Measurements from ENCODE around the gene TGM1. TPM values are rescaled to one million over a fixed set of nuclear protein-coding genes. Genes with fewer than 3 reads are reported as not detected.

TGM1 gene
- total and polyA plus RNA-seq, 5 donors from 2014 or later = 4.0 TPM; not detected in 4

DNA sequence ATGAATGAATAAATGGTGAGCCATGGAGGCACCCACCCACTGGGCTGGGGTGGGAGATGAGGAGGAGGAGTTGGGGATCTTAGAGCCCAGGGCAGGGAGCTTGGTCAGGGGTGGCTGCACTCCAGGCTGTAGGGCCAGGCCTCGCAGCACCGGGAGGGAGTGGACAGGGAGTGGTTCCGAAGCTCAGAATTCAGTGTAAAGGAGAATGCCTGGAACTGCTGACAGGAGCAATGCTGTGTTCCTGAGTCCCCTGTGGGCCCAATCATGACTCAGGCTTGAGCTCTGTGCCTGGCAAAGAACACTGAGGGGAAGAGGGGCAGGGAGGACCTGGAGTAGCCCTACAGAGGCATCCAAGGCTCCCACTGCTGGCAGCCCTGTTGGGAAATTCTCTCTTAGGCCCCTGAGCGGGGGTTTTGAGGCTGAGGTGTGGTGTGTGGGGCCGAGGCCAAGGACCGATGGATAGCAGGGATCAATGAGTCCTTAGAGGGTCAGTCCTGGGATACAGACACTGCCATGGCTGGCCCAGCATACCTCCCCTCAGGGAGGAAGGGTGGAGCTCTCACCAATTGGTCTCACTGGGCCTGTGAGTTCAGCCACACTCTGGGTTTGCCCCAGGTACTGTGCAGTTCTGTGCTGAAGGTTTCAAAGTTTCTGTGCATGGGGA is 18.0 kb upstream of the TGM1 start:
- Mint-ChIP-seq H3K4me1 (peaks cover 8 to 31% (median 16%) of the 10 kb centered on the region in 4 donors), H3K9me3 (no peaks in the 10 kb centered on the region), H3K4me3 (no peak overlapping the region), H3K36me3 (no peaks in the 10 kb centered on the region), H3K27ac (peak overlapping the region in 2 of 3 donors; percentile 55 to 83), H3K27me3 (no peaks in the 10 kb centered on the region)
- no peaks in the 10 kb centered on the region for H3K36me3 ChIP-seq (ENCODE audit: control insufficient read depth, insufficient read depth, low read length)
- DNase-seq (no peak), ATAC-seq (ENCODE audit: low read depth in 2 of 2) (no peak)
- no peak overlapping the region for H3K4me3 ChIP-seq (ENCODE audit: low read depth, low read length)
- peaks cover 13% of the 10 kb centered on the region for H3K4me1 ChIP-seq (ENCODE audit: control insufficient read depth, insufficient read depth, low read length, poor library complexity, severe bottlenecking)
- H3K27ac ChIP-seq (ENCODE audit: insufficient read depth, low read length, poor library complexity, severe bottlenecking) = no peak overlapping the region
- no peaks in the 10 kb centered on the region for H3K27me3 ChIP-seq (ENCODE audit: control insufficient read depth, insufficient read depth, low read length)
- H3K9me3 ChIP-seq (ENCODE audit: control insufficient read depth in 2 of 2, low read length in 2 of 2) = no peaks in the 10 kb centered on the region

GRCh38 chr14:24279301-24280186 is 16.6 kb upstream of the TGM1 start:
- H3K4me1 ChIP-seq (ENCODE audit: control insufficient read depth, insufficient read depth, low read length, poor library complexity, severe bottlenecking) = peaks cover 15% of the 10 kb centered on the region
- ATAC-seq (ENCODE audit: low read depth in 2 of 2) (peak; percentile 63 to 67), DNase-seq (peak in 2 of 3 donors; percentile 44 to 59)
- H3K36me3 ChIP-seq (ENCODE audit: control insufficient read depth, insufficient read depth, low read length) = no peaks in the 10 kb centered on the region
- no peaks in the 10 kb centered on the region for H3K9me3 ChIP-seq (ENCODE audit: control insufficient read depth in 2 of 2, low read length in 2 of 2)
- no peak overlapping the region for H3K4me3 ChIP-seq (ENCODE audit: low read depth, low read length)
- Mint-ChIP-seq H3K4me1 (peaks cover 8 to 37% (median 18%) of the 10 kb centered on the region in 4 donors), H3K27me3 (no peaks in the 10 kb centered on the region), H3K9me3 (no peaks in the 10 kb centered on the region), H3K36me3 (no peaks in the 10 kb centered on the region), H3K4me3 (no peak overlapping the region), H3K27ac (peak overlapping the region; percentile 76 to 84 (median 83))
- H3K27me3 ChIP-seq (ENCODE audit: control insufficient read depth, insufficient read depth, low read length) = no peaks in the 10 kb centered on the region
- H3K27ac ChIP-seq (ENCODE audit: insufficient read depth, low read length, poor library complexity, severe bottlenecking) = peak overlapping the region; percentile 49

GRCh38 chr14:24278424-24278823 is 15.4 kb upstream of the TGM1 start:
- Histone ChIP-seq H3K9me3 (ENCODE audit: control insufficient read depth in 2 of 2, low read length in 2 of 2) (no peaks in the 10 kb centered on the region), H3K4me1 (ENCODE audit: control insufficient read depth, insufficient read depth, low read length, poor library complexity, severe bottlenecking) (peaks cover 26% of the 10 kb centered on the region), H3K4me3 (ENCODE audit: low read depth, low read length) (no peak overlapping the region), H3K27me3 (ENCODE audit: control insufficient read depth, insufficient read depth, low read length) (no peaks in the 10 kb centered on the region), H3K27ac (ENCODE audit: insufficient read depth, low read length, poor library complexity, severe bottlenecking) (no peak overlapping the region), H3K36me3 (ENCODE audit: control insufficient read depth, insufficient read depth, low read length) (no peaks in the 10 kb centered on the region)
- Mint-ChIP-seq H3K27ac (peak overlapping the region; percentile 34 to 83 (median 76)), H3K4me1 (peaks cover 18 to 48% (median 28%) of the 10 kb centered on the region in 4 donors), H3K4me3 (peak overlapping the region in 1 of 4 donors; percentile 20), H3K27me3 (no peaks in the 10 kb centered on the region), H3K36me3 (no peaks in the 10 kb centered on the region), H3K9me3 (no peaks in the 10 kb centered on the region)
- DNase-seq = no peak
- no peak for ATAC-seq (ENCODE audit: low read depth in 2 of 2)

- Histone ChIP-seq H3K36me3 (ENCODE audit: control insufficient read depth, insufficient read depth, low read length) (no peaks in the 10 kb centered on the region), H3K27me3 (ENCODE audit: control insufficient read depth, insufficient read depth, low read length) (no peaks in the 10 kb centered on the region), H3K9me3 (ENCODE audit: control insufficient read depth in 2 of 2, low read length in 2 of 2) (no peaks in the 10 kb centered on the region), H3K27ac (ENCODE audit: insufficient read depth, low read length, poor library complexity, severe bottlenecking) (no peak overlapping the region), H3K4me1 (ENCODE audit: control insufficient read depth, insufficient read depth, low read length, poor library complexity, severe bottlenecking) (peaks cover 28% of the 10 kb centered on the region), H3K4me3 (ENCODE audit: low read depth, low read length) (no peak overlapping the region)
- ATAC-seq (ENCODE audit: low read depth in 2 of 2) = no peak
- no peak overlapping the region for H3K4me3 Mint-ChIP-seq
- no peaks in the 10 kb centered on the region for H3K9me3 Mint-ChIP-seq
- peaks cover 19 to 52% (median 30%) of the 10 kb centered on the region in 4 donors for H3K4me1 Mint-ChIP-seq
- DNase-seq = no peak
- peak overlapping the region in 1 of 3 donors; percentile 34 for H3K27ac Mint-ChIP-seq
- no peaks in the 10 kb centered on the region for H3K36me3 Mint-ChIP-seq
- H3K27me3 Mint-ChIP-seq = no peaks in the 10 kb centered on the region
These were observed 14.8 kb upstream of the TGM1 start for GRCh38 chr14:24277606-24278321.

DNA sequence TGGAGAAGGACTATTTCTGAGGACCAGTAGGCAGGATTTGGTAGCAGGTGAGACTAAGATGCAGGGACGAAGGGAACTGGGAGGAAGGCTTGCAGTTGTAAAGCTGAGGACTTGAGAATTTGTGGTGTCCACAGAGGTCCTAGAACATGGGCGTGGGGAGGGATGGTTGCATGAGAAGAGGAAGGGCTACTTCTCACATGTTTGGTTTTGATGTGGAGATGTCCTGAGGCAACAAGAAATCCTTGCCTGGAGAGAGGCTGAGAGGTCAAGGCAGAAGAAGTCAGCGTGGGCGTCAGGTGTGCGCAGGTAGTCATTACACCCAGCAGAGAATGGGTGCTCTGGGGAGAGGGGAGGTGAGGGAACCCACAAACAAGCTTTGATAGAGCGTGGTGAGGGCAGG is 14.1 kb upstream of the TGM1 start:
- H3K27me3 Mint-ChIP-seq = no peaks in the 10 kb centered on the region
- peaks cover 19 to 59% (median 36%) of the 10 kb centered on the region in 4 donors for H3K4me1 Mint-ChIP-seq
- Histone ChIP-seq H3K9me3 (ENCODE audit: control insufficient read depth in 2 of 2, low read length in 2 of 2) (no peaks in the 10 kb centered on the region), H3K36me3 (ENCODE audit: control insufficient read depth, insufficient read depth, low read length) (no peaks in the 10 kb centered on the region), H3K27me3 (ENCODE audit: control insufficient read depth, insufficient read depth, low read length) (no peaks in the 10 kb centered on the region), H3K4me1 (ENCODE audit: control insufficient read depth, insufficient read depth, low read length, poor library complexity, severe bottlenecking) (peaks cover 35% of the 10 kb centered on the region), H3K4me3 (ENCODE audit: low read depth, low read length) (no peak overlapping the region), H3K27ac (ENCODE audit: insufficient read depth, low read length, poor library complexity, severe bottlenecking) (no peak overlapping the region)
- H3K4me3 Mint-ChIP-seq = no peak overlapping the region
- H3K36me3 Mint-ChIP-seq = no peaks in the 10 kb centered on the region
- no peaks in the 10 kb centered on the region for H3K9me3 Mint-ChIP-seq
- ATAC-seq (ENCODE audit: low read depth in 2 of 2) = no peak
- no peak for DNase-seq
- peak overlapping the region in 2 of 3 donors; percentile 62 to 89 for H3K27ac Mint-ChIP-seq

DNA sequence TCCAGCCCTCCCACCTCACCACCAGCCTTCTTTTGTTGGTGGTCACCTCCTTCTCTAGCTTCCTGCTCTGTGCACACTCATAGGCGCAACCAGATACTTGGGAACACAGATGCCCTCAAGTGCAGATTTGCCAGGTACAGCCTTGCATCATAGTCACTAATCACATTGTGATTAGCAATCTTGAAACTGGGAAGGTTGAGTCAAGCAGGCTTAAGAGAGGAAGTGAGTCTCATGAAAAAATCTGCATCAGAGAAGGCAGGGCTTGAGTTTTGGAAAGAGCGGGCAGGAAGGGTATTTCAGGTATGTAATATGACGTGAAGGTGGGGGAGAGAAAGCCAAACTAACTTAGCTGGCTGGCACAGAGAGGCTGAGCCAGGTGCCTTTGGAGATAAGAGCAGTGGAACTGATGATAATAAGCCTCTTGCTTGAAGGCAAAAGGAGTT is 11.1 kb upstream of the TGM1 start:
- peaks cover 37% of the 10 kb centered on the region for H3K4me1 ChIP-seq (ENCODE audit: control insufficient read depth, insufficient read depth, low read length, poor library complexity, severe bottlenecking)
- peak; percentile 13 to 76 (median 57) for DNase-seq

DNA sequence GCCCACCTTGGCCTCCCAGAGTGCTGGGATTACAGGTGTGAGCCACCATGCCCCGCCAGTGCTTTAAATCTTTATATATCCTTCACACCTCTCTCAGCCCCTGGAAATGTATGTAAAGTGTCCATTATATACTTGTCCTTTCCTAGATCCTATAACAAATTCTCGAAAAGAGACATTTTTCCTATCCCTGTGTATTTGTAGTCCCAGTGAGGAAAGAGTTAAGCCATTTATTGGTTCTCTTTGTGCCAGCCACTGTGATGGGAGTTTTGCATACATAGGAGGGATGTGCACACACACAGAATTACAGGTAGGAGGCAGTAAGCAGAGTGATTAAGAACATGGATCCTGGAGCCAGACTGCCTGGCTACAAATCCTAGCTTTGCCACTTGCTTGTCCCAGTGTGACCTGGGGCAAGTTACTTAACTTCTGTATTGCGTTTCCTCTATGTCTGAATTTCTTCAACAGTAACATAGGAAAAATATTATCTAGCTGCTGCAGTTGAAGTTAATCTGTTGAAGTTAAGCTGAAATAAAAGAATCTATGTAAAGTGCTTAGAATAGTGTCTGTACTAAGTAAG is 10.5 kb upstream of the TGM1 start:
- ATAC-seq (ENCODE audit: low read depth in 2 of 2) (no peak), DNase-seq (peak in 1 of 3 donors; percentile 21)
- Histone ChIP-seq H3K9me3 (ENCODE audit: control insufficient read depth in 2 of 2, low read length in 2 of 2) (no peaks in the 10 kb centered on the region), H3K27ac (ENCODE audit: insufficient read depth, low read length, poor library complexity, severe bottlenecking) (peak overlapping the region; percentile 98), H3K27me3 (ENCODE audit: control insufficient read depth, insufficient read depth, low read length) (no peaks in the 10 kb centered on the region), H3K4me1 (ENCODE audit: control insufficient read depth, insufficient read depth, low read length, poor library complexity, severe bottlenecking) (peaks cover 32% of the 10 kb centered on the region), H3K4me3 (ENCODE audit: low read depth, low read length) (peak overlapping the region; percentile 46), H3K36me3 (ENCODE audit: control insufficient read depth, insufficient read depth, low read length) (peaks cover 6% of the 10 kb centered on the region)
- no peaks in the 10 kb centered on the region for H3K9me3 Mint-ChIP-seq
- H3K27ac Mint-ChIP-seq = peak overlapping the region; percentile 45 to 98 (median 97)
- H3K27me3 Mint-ChIP-seq = no peaks in the 10 kb centered on the region
- peak overlapping the region; percentile 16 to 68 (median 57) for H3K4me3 Mint-ChIP-seq
- H3K36me3 Mint-ChIP-seq = no peaks in the 10 kb centered on the region
- H3K4me1 Mint-ChIP-seq = peaks cover 26 to 56% (median 40%) of the 10 kb centered on the region in 4 donors

More for the DNA sequence above, 11.1 kb upstream of the TGM1 start:
- peaks cover 2% of the 10 kb centered on the region for H3K36me3 ChIP-seq (ENCODE audit: control insufficient read depth, insufficient read depth, low read length)
- H3K27ac Mint-ChIP-seq = peak overlapping the region; percentile 45 to 98 (median 97)
- H3K27me3 ChIP-seq (ENCODE audit: control insufficient read depth, insufficient read depth, low read length) = no peaks in the 10 kb centered on the region
- peak overlapping the region; percentile 98 for H3K27ac ChIP-seq (ENCODE audit: insufficient read depth, low read length, poor library complexity, severe bottlenecking)
- H3K9me3 ChIP-seq (ENCODE audit: control insufficient read depth in 2 of 2, low read length in 2 of 2) = no peaks in the 10 kb centered on the region
- no peaks in the 10 kb centered on the region for H3K27me3 Mint-ChIP-seq
- peaks cover 30 to 62% (median 44%) of the 10 kb centered on the region in 4 donors for H3K4me1 Mint-ChIP-seq
- ATAC-seq (ENCODE audit: low read depth in 2 of 2) = peak in 1 of 2 donors; percentile 2
- H3K4me3 ChIP-seq (ENCODE audit: low read depth, low read length) = peak overlapping the region; percentile 46
- peak overlapping the region; percentile 16 to 68 (median 57) for H3K4me3 Mint-ChIP-seq
- no peaks in the 10 kb centered on the region for H3K9me3 Mint-ChIP-seq
- no peaks in the 10 kb centered on the region for H3K36me3 Mint-ChIP-seq

Data from CD4-positive, CD25-positive, alpha-beta regulatory T cell (primary cell).